ENCODE measurements around the gene PKMYT1. TPM values are rescaled to one million over a fixed set of nuclear protein-coding genes. Genes with fewer than 3 reads are reported as not detected.

The PKMYT1 gene
- total and polyA plus RNA-seq, 9 of the 15 experiments (the other 6 are each of a cell fraction or from before 2014, with no cell fraction given) = 8.7 to 201 (median 37.8) TPM

DNA sequence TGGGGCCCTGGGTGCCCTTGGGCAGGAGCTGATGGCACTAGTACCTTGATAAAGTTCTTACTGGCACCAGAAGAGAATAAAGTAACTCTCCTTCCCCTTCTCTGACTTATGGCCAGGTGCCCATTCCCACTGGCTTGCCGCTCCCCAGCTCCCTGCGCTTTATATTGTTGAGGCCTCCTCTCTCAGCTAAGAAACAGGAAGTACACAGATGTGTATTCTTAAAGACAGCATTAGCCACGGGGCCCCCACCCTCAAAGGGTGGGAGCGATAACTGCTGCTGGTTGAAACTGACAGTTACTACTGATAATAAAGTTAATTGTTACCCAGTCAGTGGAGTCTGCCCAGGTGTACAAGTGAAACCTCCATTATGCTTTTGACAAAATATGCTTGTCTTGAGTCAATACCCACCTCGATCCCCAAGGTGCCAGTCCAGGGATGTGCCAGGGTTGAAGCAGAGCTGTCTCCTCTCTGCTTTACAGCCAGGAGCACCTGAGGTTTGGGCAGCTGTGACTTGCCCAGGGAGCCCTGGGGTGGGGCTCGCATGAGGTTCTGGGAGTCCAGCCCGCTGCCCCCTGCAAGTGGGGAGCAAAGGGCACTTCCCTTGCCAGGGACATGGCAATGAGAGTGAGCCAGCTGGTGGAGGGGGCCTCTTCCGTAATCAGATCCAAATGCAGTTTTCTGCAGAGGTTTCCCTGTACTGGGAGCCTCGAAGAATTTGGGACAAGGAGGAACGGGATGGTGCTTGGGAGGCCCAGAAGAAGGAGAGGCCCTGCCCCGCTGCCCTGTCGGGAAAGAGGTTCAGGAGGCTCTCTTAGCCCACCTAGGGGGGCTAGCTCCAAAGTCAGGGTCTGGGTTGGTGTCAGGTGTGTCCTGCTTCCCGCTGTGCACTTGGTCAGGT, 27.1 kb upstream of the PKMYT1 start (continued):
- TF ChIP-seq, protein P1, sequence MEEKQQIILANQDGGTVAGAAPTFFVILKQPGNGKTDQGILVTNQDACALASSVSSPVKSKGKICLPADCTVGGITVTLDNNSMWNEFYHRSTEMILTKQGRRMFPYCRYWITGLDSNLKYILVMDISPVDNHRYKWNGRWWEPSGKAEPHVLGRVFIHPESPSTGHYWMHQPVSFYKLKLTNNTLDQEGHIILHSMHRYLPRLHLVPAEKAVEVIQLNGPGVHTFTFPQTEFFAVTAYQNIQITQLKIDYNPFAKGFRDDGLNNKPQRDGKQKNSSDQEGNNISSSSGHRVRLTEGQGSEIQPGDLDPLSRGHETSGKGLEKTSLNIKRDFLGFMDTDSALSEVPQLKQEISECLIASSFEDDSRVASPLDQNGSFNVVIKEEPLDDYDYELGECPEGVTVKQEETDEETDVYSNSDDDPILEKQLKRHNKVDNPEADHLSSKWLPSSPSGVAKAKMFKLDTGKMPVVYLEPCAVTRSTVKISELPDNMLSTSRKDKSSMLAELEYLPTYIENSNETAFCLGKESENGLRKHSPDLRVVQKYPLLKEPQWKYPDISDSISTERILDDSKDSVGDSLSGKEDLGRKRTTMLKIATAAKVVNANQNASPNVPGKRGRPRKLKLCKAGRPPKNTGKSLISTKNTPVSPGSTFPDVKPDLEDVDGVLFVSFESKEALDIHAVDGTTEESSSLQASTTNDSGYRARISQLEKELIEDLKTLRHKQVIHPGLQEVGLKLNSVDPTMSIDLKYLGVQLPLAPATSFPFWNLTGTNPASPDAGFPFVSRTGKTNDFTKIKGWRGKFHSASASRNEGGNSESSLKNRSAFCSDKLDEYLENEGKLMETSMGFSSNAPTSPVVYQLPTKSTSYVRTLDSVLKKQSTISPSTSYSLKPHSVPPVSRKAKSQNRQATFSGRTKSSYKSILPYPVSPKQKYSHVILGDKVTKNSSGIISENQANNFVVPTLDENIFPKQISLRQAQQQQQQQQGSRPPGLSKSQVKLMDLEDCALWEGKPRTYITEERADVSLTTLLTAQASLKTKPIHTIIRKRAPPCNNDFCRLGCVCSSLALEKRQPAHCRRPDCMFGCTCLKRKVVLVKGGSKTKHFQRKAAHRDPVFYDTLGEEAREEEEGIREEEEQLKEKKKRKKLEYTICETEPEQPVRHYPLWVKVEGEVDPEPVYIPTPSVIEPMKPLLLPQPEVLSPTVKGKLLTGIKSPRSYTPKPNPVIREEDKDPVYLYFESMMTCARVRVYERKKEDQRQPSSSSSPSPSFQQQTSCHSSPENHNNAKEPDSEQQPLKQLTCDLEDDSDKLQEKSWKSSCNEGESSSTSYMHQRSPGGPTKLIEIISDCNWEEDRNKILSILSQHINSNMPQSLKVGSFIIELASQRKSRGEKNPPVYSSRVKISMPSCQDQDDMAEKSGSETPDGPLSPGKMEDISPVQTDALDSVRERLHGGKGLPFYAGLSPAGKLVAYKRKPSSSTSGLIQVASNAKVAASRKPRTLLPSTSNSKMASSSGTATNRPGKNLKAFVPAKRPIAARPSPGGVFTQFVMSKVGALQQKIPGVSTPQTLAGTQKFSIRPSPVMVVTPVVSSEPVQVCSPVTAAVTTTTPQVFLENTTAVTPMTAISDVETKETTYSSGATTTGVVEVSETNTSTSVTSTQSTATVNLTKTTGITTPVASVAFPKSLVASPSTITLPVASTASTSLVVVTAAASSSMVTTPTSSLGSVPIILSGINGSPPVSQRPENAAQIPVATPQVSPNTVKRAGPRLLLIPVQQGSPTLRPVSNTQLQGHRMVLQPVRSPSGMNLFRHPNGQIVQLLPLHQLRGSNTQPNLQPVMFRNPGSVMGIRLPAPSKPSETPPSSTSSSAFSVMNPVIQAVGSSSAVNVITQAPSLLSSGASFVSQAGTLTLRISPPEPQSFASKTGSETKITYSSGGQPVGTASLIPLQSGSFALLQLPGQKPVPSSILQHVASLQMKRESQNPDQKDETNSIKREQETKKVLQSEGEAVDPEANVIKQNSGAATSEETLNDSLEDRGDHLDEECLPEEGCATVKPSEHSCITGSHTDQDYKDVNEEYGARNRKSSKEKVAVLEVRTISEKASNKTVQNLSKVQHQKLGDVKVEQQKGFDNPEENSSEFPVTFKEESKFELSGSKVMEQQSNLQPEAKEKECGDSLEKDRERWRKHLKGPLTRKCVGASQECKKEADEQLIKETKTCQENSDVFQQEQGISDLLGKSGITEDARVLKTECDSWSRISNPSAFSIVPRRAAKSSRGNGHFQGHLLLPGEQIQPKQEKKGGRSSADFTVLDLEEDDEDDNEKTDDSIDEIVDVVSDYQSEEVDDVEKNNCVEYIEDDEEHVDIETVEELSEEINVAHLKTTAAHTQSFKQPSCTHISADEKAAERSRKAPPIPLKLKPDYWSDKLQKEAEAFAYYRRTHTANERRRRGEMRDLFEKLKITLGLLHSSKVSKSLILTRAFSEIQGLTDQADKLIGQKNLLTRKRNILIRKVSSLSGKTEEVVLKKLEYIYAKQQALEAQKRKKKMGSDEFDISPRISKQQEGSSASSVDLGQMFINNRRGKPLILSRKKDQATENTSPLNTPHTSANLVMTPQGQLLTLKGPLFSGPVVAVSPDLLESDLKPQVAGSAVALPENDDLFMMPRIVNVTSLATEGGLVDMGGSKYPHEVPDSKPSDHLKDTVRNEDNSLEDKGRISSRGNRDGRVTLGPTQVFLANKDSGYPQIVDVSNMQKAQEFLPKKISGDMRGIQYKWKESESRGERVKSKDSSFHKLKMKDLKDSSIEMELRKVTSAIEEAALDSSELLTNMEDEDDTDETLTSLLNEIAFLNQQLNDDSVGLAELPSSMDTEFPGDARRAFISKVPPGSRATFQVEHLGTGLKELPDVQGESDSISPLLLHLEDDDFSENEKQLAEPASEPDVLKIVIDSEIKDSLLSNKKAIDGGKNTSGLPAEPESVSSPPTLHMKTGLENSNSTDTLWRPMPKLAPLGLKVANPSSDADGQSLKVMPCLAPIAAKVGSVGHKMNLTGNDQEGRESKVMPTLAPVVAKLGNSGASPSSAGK (IDR thresholded peaks at IDR 0.05) = no peak
- TF ChIP-seq, protein P2, sequence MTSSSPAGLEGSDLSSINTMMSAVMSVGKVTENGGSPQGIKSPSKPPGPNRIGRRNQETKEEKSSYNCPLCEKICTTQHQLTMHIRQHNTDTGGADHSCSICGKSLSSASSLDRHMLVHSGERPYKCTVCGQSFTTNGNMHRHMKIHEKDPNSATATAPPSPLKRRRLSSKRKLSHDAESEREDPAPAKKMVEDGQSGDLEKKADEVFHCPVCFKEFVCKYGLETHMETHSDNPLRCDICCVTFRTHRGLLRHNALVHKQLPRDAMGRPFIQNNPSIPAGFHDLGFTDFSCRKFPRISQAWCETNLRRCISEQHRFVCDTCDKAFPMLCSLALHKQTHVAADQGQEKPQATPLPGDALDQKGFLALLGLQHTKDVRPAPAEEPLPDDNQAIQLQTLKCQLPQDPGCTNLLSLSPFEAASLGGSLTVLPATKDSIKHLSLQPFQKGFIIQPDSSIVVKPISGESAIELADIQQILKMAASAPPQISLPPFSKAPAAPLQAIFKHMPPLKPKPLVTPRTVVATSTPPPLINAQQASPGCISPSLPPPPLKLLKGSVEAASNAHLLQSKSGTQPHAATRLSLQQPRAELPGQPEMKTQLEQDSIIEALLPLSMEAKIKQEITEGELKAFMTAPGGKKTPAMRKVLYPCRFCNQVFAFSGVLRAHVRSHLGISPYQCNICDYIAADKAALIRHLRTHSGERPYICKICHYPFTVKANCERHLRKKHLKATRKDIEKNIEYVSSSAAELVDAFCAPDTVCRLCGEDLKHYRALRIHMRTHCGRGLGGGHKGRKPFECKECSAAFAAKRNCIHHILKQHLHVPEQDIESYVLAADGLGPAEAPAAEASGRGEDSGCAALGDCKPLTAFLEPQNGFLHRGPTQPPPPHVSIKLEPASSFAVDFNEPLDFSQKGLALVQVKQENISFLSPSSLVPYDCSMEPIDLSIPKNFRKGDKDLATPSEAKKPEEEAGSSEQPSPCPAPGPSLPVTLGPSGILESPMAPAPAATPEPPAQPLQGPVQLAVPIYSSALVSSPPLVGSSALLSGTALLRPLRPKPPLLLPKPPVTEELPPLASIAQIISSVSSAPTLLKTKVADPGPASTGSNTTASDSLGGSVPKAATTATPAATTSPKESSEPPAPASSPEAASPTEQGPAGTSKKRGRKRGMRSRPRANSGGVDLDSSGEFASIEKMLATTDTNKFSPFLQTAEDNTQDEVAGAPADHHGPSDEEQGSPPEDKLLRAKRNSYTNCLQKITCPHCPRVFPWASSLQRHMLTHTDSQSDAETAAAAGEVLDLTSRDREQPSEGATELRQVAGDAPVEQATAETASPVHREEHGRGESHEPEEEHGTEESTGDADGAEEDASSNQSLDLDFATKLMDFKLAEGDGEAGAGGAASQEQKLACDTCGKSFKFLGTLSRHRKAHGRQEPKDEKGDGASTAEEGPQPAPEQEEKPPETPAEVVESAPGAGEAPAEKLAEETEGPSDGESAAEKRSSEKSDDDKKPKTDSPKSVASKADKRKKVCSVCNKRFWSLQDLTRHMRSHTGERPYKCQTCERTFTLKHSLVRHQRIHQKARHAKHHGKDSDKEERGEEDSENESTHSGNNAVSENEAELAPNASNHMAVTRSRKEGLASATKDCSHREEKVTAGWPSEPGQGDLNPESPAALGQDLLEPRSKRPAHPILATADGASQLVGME (CRISPR knock-in tag; IDR thresholded peaks at IDR 0.05) = no peak
- TF ChIP-seq, protein P3, sequence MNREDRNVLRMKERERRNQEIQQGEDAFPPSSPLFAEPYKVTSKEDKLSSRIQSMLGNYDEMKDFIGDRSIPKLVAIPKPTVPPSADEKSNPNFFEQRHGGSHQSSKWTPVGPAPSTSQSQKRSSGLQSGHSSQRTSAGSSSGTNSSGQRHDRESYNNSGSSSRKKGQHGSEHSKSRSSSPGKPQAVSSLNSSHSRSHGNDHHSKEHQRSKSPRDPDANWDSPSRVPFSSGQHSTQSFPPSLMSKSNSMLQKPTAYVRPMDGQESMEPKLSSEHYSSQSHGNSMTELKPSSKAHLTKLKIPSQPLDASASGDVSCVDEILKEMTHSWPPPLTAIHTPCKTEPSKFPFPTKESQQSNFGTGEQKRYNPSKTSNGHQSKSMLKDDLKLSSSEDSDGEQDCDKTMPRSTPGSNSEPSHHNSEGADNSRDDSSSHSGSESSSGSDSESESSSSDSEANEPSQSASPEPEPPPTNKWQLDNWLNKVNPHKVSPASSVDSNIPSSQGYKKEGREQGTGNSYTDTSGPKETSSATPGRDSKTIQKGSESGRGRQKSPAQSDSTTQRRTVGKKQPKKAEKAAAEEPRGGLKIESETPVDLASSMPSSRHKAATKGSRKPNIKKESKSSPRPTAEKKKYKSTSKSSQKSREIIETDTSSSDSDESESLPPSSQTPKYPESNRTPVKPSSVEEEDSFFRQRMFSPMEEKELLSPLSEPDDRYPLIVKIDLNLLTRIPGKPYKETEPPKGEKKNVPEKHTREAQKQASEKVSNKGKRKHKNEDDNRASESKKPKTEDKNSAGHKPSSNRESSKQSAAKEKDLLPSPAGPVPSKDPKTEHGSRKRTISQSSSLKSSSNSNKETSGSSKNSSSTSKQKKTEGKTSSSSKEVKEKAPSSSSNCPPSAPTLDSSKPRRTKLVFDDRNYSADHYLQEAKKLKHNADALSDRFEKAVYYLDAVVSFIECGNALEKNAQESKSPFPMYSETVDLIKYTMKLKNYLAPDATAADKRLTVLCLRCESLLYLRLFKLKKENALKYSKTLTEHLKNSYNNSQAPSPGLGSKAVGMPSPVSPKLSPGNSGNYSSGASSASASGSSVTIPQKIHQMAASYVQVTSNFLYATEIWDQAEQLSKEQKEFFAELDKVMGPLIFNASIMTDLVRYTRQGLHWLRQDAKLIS (CRISPR knock-in tag; IDR thresholded peaks at IDR 0.05) = 0 out of 2 replicates have a peak, but pooled peaks have one; percentile 65
- no peak for TF ChIP-seq ZSCAN29 (IDR thresholded peaks at IDR 0.05)
